Ishikawa (cell line): ENCODE results near the gene ELL2.

Experiments
- CEBPB ChIP-seq: IDR thresholded peaks from 2 replicates; pipeline ENCODE4 v1.6.1; 2012
- FOXM1 ChIP-seq: IDR thresholded peaks from 2 replicates; pipeline ENCODE4 v1.6.1; 2012; ENCODE audit warnings: low read depth, borderline replicate concordance
- MAX ChIP-seq: IDR thresholded peaks from 2 replicates; pipeline ENCODE4 v1.6.1; 2012
- REST ChIP-seq: IDR thresholded peaks from 2 replicates; pipeline ENCODE4 v1.6.1; 2012; ENCODE audit warnings: low read depth, mild to moderate bottlenecking
- TAF1 ChIP-seq: IDR thresholded peaks from 2 replicates; pipeline ENCODE4 v1.6.1; 2012; ENCODE audit warnings: low read depth, mild to moderate bottlenecking

- no peak for TF ChIP-seq REST
- no peak for TF ChIP-seq CEBPB
- TF ChIP-seq FOXM1: no peak
- TF ChIP-seq TAF1: no peak
- no peak for TF ChIP-seq MAX
These were observed 4.4 kb upstream of the ELL2 start for GRCh38 chr5:95966005-95966404.
